Ascending aorta (tissue), 2 donors: ENCODE measurements around the gene MLX. TPM values are rescaled to one million over a fixed set of nuclear protein-coding genes. Genes with fewer than 3 reads are reported as not detected.

Experiments
- DNase-seq, 2 donors: peaks; one replicate each; pipeline ENCODE4 v3.0.0-alpha.2; 2019; ENCODE audit warnings: low spot score in 2 of 2
- H3K27ac ChIP-seq, 2 donors: fragments of 200-600 bp; sonication (generic); one replicate each; pipeline ENCODE4 v1.5.1; 2016 to 2017; ENCODE audit warnings: mild to moderate bottlenecking in 1 of 2
- H3K27me3 ChIP-seq: fragments of 200-600 bp; sonication (generic); one replicate; pipeline ENCODE4 v1.5.1; 2017
- H3K36me3 ChIP-seq, 2 donors: fragments of 200-600 bp; sonication (generic); one replicate each; pipeline ENCODE4 v1.5.1; 2016
- H3K4me1 ChIP-seq, 2 donors: fragments of 200-600 bp; sonication (generic); one replicate each; pipeline ENCODE4 v1.5.1; 2016 to 2017; ENCODE audit warnings: mild to moderate bottlenecking in 1 of 2
- H3K4me3 ChIP-seq, 2 donors: fragments of 200-600 bp; sonication (generic); one replicate each; pipeline ENCODE4 v1.5.1; 2016 to 2017; ENCODE audit warnings: mild to moderate bottlenecking in 1 of 2
- H3K9me3 ChIP-seq, 2 donors: fragments of 200-600 bp; sonication (generic); one replicate each; pipeline ENCODE4 v1.5.1; 2016
- CTCF ChIP-seq, 3 experiments: fragments of 200-600 bp in 2 of 3; fragments of 450-650 bp in 1 of 3; sonication (generic) in 2 of 3; IDR thresholded peaks; one replicate each; pipeline ENCODE4 v1.5.1; 2016 to 2019; ENCODE audit warnings: antibody characterized with exemption in 3 of 3, mild to moderate bottlenecking in 1 of 3, moderate library complexity in 1 of 3
- intact Hi-C: fragments of 100-400 bp; cut with DNase I; formaldehyde crosslinking; loops from one replicate; pipeline ENCODE4 v1.15.1; 2023
- total RNA-seq: library from RNA; depleted of rRNA; stranded (reverse); fragments of >200 nt; gene quantifications from one replicate; pipeline ENCODE4 v1.1.0, GENCODE V29; 2016

Gene MLX
- total RNA-seq, 1 donor from 2014 or later: 15.8 TPM

- no peaks in the 10 kb centered on the region for H3K27me3 ChIP-seq
- H3K36me3 ChIP-seq: peaks cover 45 to 65% of the 10 kb centered on the region in 2 donors
- no peak for TF ChIP-seq CTCF (IDR thresholded peaks at IDR 0.05)
- H3K9me3 ChIP-seq: no peaks in the 10 kb centered on the region
- DNase-seq: no peak
- H3K4me3 ChIP-seq: no peak overlapping the region
- no peak overlapping the region for H3K27ac ChIP-seq
- peaks cover 0 to 6% of the 10 kb centered on the region in 2 donors for H3K4me1 ChIP-seq
- intact Hi-C loops: loop anchor here (10.0 kb wide), 1 partner anchor 253 kb away; the partner anchor contains the start of gene BECN1
These were observed 4.7 kb downstream of the MLX start for GRCh38 chr17:42571435-42572225.

GRCh38 chr17:42573095-42573494, 6.2 kb downstream of the MLX start:
- intact Hi-C loops: loop anchor here (10.0 kb wide), 1 partner anchor 252 kb away; the partner anchor contains the start of gene BECN1
- DNase-seq: no peak

GRCh38 chr17:42574463-42574862, 7.6 kb downstream of the MLX start:
- Histone ChIP-seq H3K27me3 (no peaks in the 10 kb centered on the region), H3K4me1 (peaks cover 5 to 12% of the 10 kb centered on the region in 2 donors), H3K9me3 (no peaks in the 10 kb centered on the region), H3K4me3 (no peak overlapping the region), H3K27ac (no peak overlapping the region), H3K36me3 (peaks cover 38 to 55% of the 10 kb centered on the region in 2 donors)
- no peak for DNase-seq
- intact Hi-C loops: loop anchor here (10.0 kb wide), 1 partner anchor 250 kb away; the partner anchor contains the start of gene BECN1
- TF ChIP-seq CTCF (IDR thresholded peaks at IDR 0.05): no peak

More at GRCh38 chr17:42573095-42573494, 6.2 kb downstream of the MLX start:
- no peaks in the 10 kb centered on the region for H3K9me3 ChIP-seq
- H3K27me3 ChIP-seq: no peaks in the 10 kb centered on the region
- H3K4me3 ChIP-seq: no peak overlapping the region
- no peak for TF ChIP-seq CTCF (IDR thresholded peaks at IDR 0.05)
- peaks cover 5 to 8% of the 10 kb centered on the region in 2 donors for H3K4me1 ChIP-seq
- H3K27ac ChIP-seq: no peak overlapping the region
- peaks cover 45 to 65% of the 10 kb centered on the region in 2 donors for H3K36me3 ChIP-seq

- no peak for TF ChIP-seq CTCF (IDR thresholded peaks at IDR 0.05)
- intact Hi-C loops: loop anchor here (2.0 to 10.0 kb wide), 3 partner anchors 22 to 248 kb away; partner anchors contain the start of genes BECN1 and NAGLU
- Histone ChIP-seq H3K36me3 (peaks cover 36 to 53% of the 10 kb centered on the region in 2 donors), H3K27me3 (no peaks in the 10 kb centered on the region), H3K9me3 (no peaks in the 10 kb centered on the region), H3K4me1 (peaks cover 5 to 12% of the 10 kb centered on the region in 2 donors), H3K4me3 (peak overlapping the region; percentile 68 to 76), H3K27ac (peak overlapping the region; percentile 68 to 78)
- DNase-seq: no peak
These were observed 10.2 kb downstream of the MLX start for GRCh38 chr17:42577140-42577531.

GRCh38 chr17:42577532-42578281, 10.8 kb downstream of the MLX start, which contains the start of gene PSMC3IP:
Gene PSMC3IP (minus strand): TSS chr17:42577729. CDS start chr17:42577686, 43 bp downstream.
- Histone ChIP-seq H3K4me3 (peak within 1 kb of the TSS; percentile 68 to 76), H3K27me3 (no peaks in the 10 kb centered on the region), H3K9me3 (no peaks in the 10 kb centered on the region), H3K36me3 (peaks cover 36 to 53% of the 10 kb centered on the region in 2 donors), H3K4me1 (peaks cover 5 to 12% of the 10 kb centered on the region in 2 donors), H3K27ac (peak within 1 kb of the TSS; percentile 78 to 83)
- peak in 1 of 3 experiments; percentile 22 for TF ChIP-seq CTCF (IDR thresholded peaks at IDR 0.05)
- peak; percentile 84 to 97 for DNase-seq
- intact Hi-C loops: loop anchor here (1.0 to 10.0 kb wide), 5 partner anchors 23 to 247 kb away; partner anchors contain the start of genes BECN1 and NAGLU
